Upper lobe of left lung (tissue), 4 donors: ENCODE data around the gene FOXD2.

Experiments used
- EP300 ChIP-seq, 4 donors: sonication (generic); formaldehyde crosslinking; IDR thresholded peaks; one replicate each; pipeline ENCODE4 v1.5.1; 2017; ENCODE audit warnings: antibody characterized with exemption in 4 of 4, control low read depth in 2 of 4
- POLR2A ChIP-seq, 4 donors: fragments of 450-650 bp; IDR thresholded peaks; one replicate each; pipeline ENCODE4 v1.5.1; 2016 to 2017; ENCODE audit warnings: antibody characterized with exemption in 4 of 4, mild to moderate bottlenecking in 2 of 4
- POLR2AphosphoS5 ChIP-seq, 2 donors: sonication (generic); formaldehyde crosslinking; IDR thresholded peaks; one replicate each; pipeline ENCODE4 v1.5.1; 2017; ENCODE audit warnings: antibody characterized with exemption in 2 of 2
- TF ChIP-seq, protein P1 (sequence below), 6 experiments: fragments of 450-650 bp in 4 of 6; fragments of 200-600 bp in 2 of 6; sonication (generic) in 2 of 6; IDR thresholded peaks; one replicate each; pipeline ENCODE4 v1.5.1; 2016 to 2019; ENCODE audit warnings: antibody characterized with exemption in 6 of 6

DNA sequence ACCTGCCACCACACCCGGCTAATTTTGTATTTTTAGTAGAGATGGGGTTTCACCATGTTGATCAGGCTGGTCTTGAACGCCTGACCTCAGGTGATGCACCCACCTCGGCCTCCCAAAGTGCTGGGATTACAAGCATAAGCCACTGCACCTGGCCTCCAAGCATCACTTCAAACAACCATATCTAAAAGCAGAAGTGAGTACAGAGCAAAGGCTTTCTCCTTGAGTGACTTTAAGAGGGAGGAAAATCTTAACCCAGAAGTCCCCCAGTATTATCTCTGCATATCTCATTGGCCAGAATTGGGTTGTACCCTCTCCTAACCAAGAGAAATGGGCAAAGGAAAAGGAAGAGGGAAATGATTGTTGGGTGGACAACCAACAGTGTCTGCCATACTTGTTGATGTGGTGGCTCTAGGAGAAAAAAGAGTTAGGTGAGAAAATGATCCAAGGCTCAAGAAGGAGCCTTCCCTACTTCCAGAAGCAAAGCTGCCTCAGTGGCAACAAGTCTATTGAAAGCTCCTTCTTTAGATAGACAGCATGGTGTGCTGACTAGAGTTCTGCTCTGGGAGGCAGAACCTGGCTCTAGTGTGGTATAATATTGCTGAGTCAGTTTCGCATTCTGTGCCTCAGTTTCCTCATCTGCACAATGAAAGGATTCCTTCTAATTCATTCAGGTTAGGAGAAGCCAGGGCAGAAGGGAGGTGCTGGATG lies 38.6 kb upstream of the FOXD2 start:
- TF ChIP-seq, protein P1, sequence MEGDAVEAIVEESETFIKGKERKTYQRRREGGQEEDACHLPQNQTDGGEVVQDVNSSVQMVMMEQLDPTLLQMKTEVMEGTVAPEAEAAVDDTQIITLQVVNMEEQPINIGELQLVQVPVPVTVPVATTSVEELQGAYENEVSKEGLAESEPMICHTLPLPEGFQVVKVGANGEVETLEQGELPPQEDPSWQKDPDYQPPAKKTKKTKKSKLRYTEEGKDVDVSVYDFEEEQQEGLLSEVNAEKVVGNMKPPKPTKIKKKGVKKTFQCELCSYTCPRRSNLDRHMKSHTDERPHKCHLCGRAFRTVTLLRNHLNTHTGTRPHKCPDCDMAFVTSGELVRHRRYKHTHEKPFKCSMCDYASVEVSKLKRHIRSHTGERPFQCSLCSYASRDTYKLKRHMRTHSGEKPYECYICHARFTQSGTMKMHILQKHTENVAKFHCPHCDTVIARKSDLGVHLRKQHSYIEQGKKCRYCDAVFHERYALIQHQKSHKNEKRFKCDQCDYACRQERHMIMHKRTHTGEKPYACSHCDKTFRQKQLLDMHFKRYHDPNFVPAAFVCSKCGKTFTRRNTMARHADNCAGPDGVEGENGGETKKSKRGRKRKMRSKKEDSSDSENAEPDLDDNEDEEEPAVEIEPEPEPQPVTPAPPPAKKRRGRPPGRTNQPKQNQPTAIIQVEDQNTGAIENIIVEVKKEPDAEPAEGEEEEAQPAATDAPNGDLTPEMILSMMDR (IDR thresholded peaks at IDR 0.05), result no peak
- TF ChIP-seq POLR2AphosphoS5 (IDR thresholded peaks at IDR 0.05) (no peak), POLR2A (IDR thresholded peaks at IDR 0.05) (no peak), EP300 (IDR thresholded peaks at IDR 0.05) (no peak)
